ENCODE data around the gene TNFRSF9.
A peak's percentile ranks its signal among the peaks of the same experiment; 100 is the strongest.

TNFRSF9 gene

GRCh38 chr1:7916501-7916830 lies 24.2 kb downstream of the TNFRSF9 start:
- DNase-seq (ENCODE audit: low read depth), result no peak

- DNase-seq (ENCODE audit: low read depth), result no peak
Observed at GRCh38 chr1:7915826-7916500, 24.7 kb downstream of the TNFRSF9 start.

- no peak for DNase-seq (ENCODE audit: low read depth)
Observed at GRCh38 chr1:7912743-7913557, 27.7 kb downstream of the TNFRSF9 start.

GRCh38 chr1:7912145-7912544 lies 28.5 kb downstream of the TNFRSF9 start:
- no peak for DNase-seq (ENCODE audit: low read depth)

GRCh38 chr1:7905262-7905661 lies 35.4 kb downstream of the TNFRSF9 start:
- no peak for DNase-seq (ENCODE audit: low read depth)

GRCh38 chr1:7902478-7903085 lies 38.1 kb downstream of the TNFRSF9 start:
- peak; percentile 29 for DNase-seq (ENCODE audit: low read depth)

- DNase-seq (ENCODE audit: low read depth), result no peak
Observed at GRCh38 chr1:7899741-7900140, 40.9 kb downstream of the TNFRSF9 start.

- no peak for DNase-seq (ENCODE audit: low read depth)
Observed at GRCh38 chr1:7898962-7899361, 41.7 kb downstream of the TNFRSF9 start.

- DNase-seq (ENCODE audit: low read depth), result no peak
Observed at GRCh38 chr1:7896994-7897393, 43.6 kb downstream of the TNFRSF9 start.

- DNase-seq (ENCODE audit: low read depth), result no peak
Observed at GRCh38 chr1:7893529-7894180, 47.0 kb downstream of the TNFRSF9 start.

- no peak for DNase-seq (ENCODE audit: low read depth)
Observed at GRCh38 chr1:7891804-7892203, 48.8 kb downstream of the TNFRSF9 start.

GRCh38 chr1:7890853-7891252 lies 49.8 kb downstream of the TNFRSF9 start:
- no peak for DNase-seq (ENCODE audit: low read depth)

- no peak for DNase-seq (ENCODE audit: low read depth)
Observed at GRCh38 chr1:7888248-7889081, 52.2 kb downstream of the TNFRSF9 start.

GRCh38 chr1:7886405-7886745 lies 54.3 kb downstream of the TNFRSF9 start:
- DNase-seq (ENCODE audit: low read depth), result no peak

- no peak for DNase-seq (ENCODE audit: low read depth)
Observed at GRCh38 chr1:7885513-7886404, 54.9 kb downstream of the TNFRSF9 start.

- no peak for DNase-seq (ENCODE audit: low read depth)
Observed at GRCh38 chr1:7884757-7885156, 55.9 kb downstream of the TNFRSF9 start.

GRCh38 chr1:7879228-7879627 lies 61.4 kb downstream of the TNFRSF9 start:
- DNase-seq (ENCODE audit: low read depth), result no peak

GRCh38 chr1:7878027-7878426 lies 62.6 kb downstream of the TNFRSF9 start:
- DNase-seq (ENCODE audit: low read depth), result no peak

- DNase-seq (ENCODE audit: low read depth), result no peak
Observed at GRCh38 chr1:7873801-7874795, 66.5 kb downstream of the TNFRSF9 start.

GRCh38 chr1:7871136-7871535 lies 69.5 kb downstream of the TNFRSF9 start:
- no peak for DNase-seq (ENCODE audit: low read depth)

Data from activated T-helper 9 cell treated with anti-CD3 and anti-CD28 coated beads, Interleukin-2, amount 50 U/mL, for 16 hours (primary cell).